GM18519 (cell line): Measurements from ENCODE around the gene NFILZ.
"Not testable (repeated sequence)": the region's sequence is repeated elsewhere in the genome, so short reads cannot be mapped to it uniquely, and the experiment has no call there.

Experiments
- ATAC-seq: cut with Tn5 transposase; IDR thresholded peaks from one replicate; pipeline ENCODE4 v1.9.1; 2021; ENCODE audit warnings: mild to moderate bottlenecking, moderate library complexity; ENCODE audit not compliant: unreplicated experiment, low FRiP score

NFILZ gene

GRCh38 chr19:8611391-8611876 is 19.0 kb upstream of the NFILZ start:
- ATAC-seq: no peak

GRCh38 chr19:8611877-8612806 is 18.3 kb upstream of the NFILZ start:
- no peak for ATAC-seq

- ATAC-seq: no peak
Measured at GRCh38 chr19:8612807-8613171, 17.6 kb upstream of the NFILZ start.

GRCh38 chr19:8614455-8614854 is 16.0 kb upstream of the NFILZ start:
- ATAC-seq: no peak

- ATAC-seq: no peak
Measured at GRCh38 chr19:8615024-8615423, 15.4 kb upstream of the NFILZ start.

- ATAC-seq: no peak
Measured at GRCh38 chr19:8615813-8616596, 14.4 kb upstream of the NFILZ start.

GRCh38 chr19:8616861-8617260 is 13.6 kb upstream of the NFILZ start:
- no peak for ATAC-seq

GRCh38 chr19:8617325-8617724 is 13.1 kb upstream of the NFILZ start:
- not testable (repeated sequence) for ATAC-seq

GRCh38 chr19:8617984-8618383 is 12.4 kb upstream of the NFILZ start:
- no peak for ATAC-seq

- no peak for ATAC-seq
Measured at GRCh38 chr19:8618751-8619150, 11.7 kb upstream of the NFILZ start.

- ATAC-seq: not testable (repeated sequence)
Measured at GRCh38 chr19:8622886-8623285, 7.5 kb upstream of the NFILZ start.

- no peak for ATAC-seq
Measured at GRCh38 chr19:8626842-8627241, 3.6 kb upstream of the NFILZ start.

GRCh38 chr19:8629184-8629583 is 1.2 kb upstream of the NFILZ start:
- ATAC-seq: no peak

GRCh38 chr19:8630796-8631424 is 477 bp downstream of the NFILZ start:
- ATAC-seq: no peak

- no peak for ATAC-seq
Measured at GRCh38 chr19:8631425-8631819, 989 bp downstream of the NFILZ start.

- ATAC-seq: no peak
Measured at GRCh38 chr19:8635422-8635821, 5.0 kb downstream of the NFILZ start.

GRCh38 chr19:8637070-8637469 is 6.6 kb downstream of the NFILZ start:
- ATAC-seq: not testable (repeated sequence)

GRCh38 chr19:8638078-8638619 is 7.7 kb downstream of the NFILZ start:
- no peak for ATAC-seq

GRCh38 chr19:8639821-8640401 is 9.5 kb downstream of the NFILZ start:
- ATAC-seq: no peak

- no peak for ATAC-seq
Measured at GRCh38 chr19:8640402-8641004, 10.1 kb downstream of the NFILZ start.
